ENCODE results near the gene SPNS2.

Gene SPNS2

DNA sequence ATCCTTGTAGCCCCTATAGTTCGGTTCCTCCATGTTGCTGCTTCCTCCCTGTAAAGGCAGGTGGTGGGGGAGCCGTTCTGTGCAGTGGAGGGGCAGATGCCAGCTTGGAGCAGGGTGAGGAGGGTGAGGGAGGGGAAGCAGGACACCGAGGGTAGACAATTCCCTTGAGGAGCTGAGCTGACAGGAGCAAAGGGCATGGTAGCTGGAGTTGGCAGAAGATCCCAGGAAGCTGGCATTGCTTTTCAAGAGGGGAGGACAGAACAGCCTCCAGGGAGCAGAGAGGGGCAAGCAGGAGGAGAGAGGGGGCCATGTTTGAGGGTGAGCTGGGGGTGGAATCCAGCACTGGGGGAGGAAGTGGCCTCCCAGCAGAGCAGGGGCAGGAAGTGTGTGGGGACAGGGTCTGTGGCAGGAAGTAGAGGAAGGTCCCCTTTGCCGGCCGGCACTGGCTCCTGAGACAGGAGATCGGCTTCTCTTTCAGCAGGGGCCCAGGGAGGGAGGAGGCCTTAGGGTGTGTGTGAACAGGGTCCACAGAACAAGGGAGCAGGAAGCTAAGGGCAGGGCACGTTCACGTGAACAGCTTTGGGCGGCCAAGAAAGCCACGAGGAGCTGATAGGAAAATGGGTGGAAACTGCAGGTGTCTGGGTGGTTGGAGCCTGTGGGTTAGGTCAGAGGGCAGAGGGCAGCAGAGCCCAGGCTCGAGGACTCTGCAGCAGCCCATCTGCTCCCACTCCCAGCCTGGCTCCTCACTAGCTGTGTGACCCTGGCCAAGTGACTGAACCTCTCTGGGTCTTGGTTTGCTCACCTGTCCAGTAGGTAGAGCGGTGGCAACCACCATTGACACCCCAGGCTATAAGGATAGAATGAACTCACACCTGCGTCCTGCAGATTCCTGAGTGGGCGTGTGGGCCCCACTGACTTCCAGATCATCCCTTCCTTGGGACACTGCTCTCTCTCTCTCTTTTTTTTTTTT is 17.5 kb upstream of the SPNS2 start:
- peak; percentile 34 for DNase-seq

DNA sequence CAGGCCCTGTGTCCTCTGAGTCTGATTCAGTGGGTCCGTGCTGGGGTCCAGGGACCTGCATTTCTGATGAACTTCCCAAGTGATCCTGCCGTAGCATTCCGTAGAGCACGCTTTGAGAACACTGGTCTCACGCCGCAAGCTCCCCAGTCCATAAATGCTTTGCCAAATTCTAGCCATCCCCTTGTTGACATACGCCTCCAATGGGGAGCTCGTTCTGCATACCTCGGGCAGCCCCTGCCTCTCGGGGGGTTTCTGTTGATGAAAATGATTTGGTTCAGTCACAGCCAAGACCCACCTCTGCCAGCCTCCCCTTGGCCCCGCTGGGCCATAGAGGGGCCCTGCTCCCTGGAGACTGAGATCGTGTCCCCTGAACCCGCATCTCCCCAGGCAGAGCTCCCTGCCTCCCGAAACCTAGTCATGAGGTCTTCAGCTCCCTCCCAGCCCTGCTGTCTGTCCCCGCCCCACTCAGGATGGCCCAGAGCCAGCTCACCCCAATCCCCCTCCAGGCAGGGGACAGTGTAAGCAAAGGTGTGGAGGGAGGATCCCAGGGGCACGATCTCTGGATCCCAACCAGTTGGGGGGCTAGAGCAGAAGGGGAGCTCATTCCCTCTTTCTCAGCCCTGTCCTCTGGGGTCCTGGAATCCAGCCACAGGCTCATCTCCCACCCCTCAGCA is 16.2 kb upstream of the SPNS2 start:
- DNase-seq = no peak

DNA sequence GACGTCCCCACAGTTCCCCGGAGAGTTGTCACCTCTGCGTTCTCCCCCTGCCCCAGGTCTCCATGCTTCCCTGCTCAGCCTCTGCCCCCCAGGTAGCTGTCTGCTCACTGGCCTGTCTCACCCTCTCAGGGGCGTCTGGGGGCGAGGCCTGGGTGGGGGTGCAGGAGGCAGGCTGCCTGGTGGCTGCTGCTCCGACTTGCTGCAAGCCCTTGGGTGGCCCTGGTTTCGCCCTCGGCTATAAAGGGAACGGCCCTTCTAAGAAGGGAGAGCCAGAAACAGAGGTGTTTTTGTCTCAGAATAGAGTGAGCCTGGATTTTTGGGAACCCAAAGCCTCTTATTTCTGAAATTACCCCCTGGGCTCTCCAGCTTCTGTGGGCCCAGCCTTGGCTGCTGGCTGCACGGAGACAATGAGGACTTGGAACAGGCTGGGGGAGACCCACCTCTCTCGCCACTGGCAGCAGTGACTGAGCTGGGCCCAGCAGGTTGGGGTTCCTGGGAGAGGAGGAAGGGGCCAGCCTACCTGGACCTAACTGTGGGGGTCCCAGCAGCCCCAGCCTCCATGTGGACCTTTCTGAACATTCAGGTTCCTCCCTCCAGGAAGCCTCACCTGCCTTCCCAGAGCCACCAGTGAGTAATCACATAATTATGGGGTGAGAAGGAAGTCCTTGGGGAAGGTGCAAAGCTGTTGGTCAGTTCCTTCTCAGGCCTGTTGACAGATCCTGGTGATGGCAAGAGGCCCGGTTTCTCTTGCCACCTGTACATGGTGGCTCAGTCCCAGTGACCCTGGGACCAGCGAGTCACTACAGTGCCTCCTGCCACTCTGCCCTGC is 15.5 kb upstream of the SPNS2 start:
- DNase-seq = no peak

DNA sequence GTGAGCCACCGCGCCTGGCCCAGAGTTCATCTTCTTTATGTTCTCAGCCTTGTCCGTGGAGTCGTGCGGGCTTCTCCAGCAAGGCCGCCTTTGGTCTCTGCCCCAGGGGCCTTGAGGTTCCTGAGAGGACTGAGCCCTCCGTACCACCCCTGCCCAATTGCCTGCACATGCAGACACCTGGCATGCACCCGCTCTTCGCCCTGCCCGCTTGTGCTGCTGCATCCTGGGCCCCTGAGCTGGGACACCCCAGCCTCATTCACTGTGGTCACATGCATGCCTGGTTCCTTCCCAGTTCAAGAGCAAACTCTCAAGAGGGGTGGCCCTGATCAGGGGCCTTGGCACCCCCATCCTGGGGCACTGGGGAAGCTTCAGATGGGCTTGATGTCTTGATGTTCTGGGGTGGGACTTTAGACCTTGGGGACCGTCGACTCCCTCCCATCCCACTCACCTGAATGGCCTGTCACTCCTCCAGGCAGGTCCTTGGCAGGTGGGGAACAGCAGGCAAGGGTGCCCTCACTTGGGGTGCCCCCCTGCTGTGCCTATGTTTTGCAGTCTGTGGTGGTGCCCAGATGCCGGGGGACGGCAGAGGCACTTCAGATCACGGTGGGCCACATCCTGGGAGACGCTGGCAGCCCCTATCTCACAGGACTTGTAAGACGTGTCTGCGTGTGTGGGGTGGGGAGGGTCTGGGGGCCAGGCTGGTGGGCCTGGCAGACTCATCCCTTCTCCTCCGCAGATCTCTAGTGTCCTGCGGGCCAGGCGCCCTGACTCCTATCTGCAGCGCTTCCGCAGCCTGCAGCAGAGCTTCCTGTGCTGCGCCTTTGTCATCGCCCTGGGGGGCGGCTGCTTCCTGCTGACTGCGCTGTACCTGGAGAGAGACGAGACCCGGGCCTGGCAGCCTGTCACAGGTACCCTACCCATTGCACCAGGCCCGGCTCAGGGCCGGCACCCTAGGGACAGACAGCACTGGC is 12.7 kb upstream of the SPNS2 start:
- DNase-seq = peak; percentile 59

DNA sequence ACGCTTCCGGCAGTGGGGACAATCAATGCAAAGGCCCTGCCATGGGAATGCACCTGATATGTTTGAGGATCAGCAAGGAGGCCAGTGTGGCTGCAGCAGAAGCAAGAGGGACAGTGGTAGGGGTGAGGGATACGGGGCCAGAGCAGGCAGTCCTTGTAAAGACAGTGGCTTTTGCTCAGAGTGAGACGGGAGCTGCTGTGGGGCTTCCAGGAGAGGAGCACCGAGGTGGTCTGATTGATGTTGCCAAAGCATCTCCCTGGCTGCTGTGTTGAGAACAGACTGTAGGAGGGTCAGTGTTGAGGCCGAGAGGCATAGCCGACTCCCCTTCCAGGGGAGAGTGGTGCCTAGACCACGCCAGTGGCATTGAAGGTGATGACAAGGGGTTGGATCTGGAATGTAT is 11.4 kb upstream of the SPNS2 start:
- DNase-seq = no peak

DNA sequence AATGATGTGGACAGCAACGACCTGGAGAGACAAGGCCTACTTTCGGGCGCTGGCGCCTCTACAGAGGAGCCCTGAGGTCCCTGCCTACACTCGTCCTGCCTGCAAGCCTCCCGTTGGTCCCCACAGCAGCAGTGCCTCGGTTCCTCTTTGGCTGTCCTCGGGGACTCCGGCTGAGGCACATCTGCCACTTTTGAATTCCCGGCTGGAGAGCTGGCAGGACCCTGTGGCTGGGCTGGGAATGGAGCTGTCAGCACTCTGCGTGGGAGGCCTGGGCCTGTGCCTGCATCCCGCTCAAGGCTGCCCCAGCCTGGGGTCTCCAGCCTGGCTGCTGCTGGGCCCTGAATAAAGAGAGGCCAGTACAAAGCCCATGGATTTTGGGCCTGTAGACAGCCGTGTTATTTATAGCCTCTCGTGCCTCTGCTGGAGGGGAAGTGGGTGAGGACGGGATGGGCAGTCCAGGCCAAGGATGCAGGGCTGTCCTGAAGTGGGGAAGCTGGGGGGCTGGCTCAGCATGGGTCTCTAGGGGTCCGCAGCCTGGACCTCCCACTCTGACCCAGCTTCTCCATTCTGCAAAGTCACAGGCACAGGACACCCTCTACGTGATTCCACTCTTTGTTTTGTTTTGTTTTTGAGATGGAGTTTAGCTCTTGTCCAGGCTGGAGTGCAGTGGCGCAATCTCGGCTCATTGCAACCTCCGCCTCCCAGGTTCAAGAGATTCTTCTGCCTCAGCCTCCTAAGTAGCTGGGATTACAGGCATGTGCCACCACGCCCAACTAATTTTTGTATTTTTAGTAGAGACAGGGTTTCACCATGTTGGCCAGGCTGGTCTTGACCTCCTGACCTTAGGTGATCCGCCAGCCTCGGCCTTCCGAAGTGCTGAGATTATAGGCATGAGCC is 10.6 kb upstream of the SPNS2 start:
- no peak for DNase-seq

DNA sequence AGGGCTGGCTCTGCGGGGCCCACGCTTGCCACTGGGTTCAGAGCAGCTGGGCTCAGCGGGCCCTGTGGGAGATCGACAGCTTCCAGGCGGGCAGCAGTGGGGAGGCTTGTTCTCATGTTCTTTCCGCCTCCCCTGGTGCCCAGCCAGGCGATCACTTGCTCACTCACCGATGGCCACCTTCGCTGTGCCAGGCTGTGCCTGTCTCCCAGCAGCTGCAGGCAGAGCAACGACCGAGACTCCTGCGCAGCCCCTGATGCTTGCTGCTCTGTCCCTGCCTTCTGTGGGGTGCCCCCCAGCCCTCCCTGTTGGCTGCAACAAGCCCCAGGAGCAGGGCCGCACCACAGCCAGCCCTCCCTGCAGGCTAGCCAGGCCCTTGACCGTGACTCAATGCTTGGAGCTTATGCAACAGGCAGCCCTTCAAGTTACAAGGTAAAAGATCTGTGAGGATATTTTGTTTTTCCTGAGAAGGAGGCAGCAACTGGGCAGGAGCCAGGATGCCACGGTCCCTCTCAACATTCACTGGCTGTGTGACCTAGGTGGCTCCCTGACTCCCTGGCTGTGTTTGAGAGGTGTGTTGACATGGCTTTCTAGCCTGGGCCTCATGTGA is 9.6 kb upstream of the SPNS2 start:
- no peak for DNase-seq

DNA sequence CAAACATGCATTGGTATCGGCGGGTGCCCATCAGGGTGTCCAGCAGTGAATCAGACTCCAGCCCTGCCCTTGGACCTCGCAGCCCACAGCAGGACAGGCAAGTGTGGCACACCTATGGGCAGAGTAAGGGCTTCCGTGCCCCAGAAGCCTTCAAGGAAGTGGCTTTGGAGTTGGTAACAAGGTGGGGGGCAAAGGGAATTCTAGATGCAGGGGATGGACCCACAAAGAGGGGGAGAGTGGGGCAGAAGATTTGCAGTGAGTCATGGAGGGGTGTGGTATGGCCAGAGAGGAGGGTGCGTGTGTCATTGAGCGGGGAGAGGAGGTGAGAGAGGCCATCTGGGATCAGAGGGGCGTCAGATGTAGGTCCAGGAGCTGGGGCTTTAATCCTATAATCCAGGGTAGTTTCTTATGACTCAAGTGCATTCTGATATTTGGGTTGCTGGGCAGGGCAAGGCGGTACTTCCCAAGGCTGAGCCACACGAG is 8.5 kb upstream of the SPNS2 start:
- DNase-seq = no peak

DNA sequence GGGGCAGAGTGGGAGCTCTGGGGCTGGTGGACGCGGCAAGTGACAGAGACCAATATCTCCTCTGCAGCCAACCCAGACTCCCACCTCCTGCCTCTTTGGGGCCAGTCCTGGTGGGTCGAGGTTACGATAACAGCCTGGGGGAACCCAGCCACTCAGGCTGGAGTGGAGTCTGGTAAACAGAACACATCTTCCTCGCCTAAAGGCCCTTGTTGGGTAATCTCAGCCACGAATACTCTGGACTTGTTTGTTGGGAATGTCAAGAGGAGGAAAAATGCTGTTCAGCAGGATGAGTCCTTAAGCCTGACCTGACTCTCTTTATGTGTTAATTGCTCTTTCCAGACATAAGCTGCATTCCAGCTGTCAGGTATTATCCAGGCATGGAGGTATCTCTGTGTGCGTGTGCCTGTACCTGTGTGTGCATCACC is 8.0 kb upstream of the SPNS2 start:
- no peak for DNase-seq

DNA sequence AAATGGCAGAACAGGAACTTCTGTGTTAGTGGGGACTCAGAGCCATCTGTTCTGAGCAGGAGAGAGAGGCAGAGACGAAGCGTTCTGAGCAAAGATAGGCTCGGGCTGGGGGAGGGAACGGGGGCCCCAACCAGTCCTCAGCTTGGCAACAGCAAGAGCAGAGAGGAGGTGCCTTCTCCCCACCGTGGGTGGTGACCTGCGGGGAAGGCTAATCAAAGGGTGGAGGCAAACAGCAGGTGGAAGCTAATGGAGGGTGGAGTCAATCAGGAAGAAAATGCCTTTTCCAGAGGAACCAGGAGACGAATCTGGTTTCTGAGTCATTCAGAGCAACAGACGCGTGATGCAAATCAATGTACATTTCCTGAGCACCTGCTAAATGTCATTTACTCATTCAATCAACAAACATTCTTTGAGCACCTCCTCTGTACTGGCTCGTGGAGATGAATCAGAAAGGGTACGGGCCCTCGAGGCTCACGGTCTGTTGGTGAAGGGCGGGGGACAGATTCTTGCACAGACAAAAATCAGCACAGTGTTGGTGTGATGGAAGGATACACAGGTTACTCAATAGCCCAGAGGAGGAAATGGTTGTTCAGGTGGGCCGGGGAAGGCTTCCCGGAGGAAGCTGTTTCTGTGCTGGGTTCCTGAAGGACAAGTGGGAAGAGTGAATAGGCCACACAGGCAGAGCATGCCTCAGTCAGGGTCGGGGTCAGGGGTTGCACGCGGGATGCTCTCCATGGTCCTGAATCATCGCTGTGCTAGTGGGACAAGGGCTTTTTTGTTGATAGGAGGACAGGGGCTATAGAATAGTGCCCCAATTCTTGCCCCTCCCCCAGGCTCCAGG is 5.7 kb upstream of the SPNS2 start:
- DNase-seq = no peak

DNA sequence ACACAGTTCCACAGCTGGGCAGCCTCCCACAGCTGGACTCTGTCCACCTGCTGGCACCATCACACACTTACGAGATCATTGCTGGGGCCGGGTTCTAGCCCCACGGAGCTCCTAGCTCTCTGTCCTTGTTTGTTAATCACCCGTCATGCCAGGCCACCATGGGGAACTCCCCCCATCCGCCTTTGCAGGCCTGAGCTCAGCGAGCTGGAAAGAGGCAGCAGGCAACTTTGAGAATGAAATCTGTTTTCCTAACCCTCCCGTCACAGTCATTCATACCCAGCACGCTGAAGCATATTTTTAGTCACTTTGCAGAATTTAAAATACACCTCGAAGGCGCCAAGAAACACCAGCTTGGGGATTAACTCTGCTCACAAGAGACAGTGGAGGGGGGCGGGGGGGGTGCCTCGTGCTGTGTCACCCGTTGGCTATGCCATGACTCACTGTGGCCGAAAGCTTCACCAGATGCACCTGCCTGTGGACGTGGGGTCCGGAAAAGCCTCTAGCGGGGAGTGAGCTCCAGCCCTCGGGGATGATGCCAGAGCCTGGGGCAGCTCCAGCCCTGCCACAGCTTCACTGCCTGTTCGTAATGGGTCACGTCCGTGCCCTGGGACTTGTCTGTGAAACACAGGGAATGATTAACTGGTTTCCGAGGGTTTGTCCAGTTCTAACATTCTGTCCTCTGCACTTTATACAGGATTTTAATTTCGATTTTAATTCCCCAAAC is 1.4 kb upstream of the SPNS2 start:
- DNase-seq = no peak

DNA sequence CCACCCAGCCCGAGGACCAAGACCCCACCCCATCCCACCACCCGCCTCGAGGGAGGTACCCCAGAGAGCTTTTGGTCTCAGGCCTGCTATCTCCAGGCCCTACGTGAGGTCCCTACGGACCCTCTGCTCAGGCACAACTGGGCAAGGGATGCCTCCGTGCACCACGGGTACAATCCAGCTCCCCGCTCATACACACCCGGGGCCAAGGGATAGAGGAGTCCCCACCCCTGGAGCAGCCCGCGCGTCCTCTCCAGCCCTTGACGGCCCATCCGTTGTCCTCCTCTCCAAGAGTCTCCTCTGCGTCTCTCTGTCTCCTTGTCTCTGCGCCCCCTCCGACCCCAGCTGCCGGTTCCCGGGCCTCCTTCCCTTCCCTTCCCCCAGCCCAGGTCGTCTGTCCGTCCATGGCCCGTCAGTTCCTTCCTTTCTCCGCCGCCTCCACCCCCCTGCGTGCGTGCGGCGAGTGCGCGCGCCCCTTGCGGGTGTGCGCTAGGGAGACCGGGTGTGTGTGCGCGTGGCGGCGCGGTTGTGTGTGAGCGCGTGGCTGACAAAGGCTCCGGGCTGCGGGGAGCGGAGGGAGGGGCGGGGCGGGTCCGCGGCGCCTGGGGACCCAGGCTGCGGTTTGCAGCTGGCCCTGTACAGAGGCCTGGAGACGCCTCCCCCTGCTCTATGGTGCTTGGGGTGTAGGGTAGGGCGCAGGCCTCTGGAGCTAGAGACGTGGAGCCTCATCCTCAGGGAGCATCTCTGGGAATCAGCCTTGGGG is 930 bp downstream of the SPNS2 start:
- no peak for DNase-seq

DNA sequence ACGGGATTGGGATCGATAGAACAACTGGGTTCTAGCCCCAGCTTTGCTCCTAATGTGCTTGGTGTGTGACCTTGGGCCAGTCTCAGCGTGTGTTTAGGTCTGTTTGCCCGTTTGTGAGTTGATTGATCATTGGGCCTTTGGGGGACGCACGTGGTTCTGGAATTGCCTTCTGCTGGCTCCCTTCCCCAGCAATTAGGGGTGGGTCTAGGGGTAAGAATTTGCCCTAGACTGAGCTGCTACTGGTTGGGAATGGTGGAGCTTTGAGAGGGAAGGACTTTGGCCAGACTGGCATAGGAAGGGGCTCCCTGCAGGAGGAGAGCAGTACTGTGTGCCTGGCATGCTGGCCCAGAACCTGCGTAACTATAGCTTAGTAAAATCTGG is 1.5 kb downstream of the SPNS2 start:
- DNase-seq = no peak

DNA sequence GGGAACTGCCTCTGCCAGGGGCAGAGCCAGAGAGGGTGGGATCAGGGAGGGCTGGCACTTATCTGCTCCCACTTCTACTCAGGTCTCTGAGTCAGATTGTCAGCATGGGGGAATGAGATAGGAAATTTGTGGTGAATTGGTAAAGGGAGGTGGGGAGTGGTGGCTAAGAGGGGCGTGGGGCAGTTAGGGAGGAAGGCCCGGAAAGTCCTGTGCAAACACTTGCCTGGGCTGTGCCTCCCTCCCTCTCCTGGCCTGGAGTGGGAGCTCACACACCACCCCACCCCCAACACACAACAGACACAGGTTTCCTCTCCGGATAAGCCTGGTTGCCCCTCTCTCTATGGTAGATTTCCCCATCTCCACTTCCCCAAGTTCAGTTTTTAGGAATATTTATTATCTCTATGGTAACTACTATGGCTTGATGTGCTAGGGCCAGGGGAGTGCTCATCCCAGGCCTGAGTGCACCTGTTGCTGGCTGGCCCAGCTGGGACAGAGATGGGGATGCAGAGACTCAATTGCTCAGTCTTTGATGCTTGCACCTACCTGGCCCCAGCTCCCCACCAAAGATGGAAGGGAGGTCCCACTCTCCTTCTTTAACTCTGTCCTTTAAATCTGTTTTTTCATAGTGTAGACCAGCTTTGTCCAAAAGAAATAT is 2.7 kb downstream of the SPNS2 start:
- DNase-seq = no peak

DNA sequence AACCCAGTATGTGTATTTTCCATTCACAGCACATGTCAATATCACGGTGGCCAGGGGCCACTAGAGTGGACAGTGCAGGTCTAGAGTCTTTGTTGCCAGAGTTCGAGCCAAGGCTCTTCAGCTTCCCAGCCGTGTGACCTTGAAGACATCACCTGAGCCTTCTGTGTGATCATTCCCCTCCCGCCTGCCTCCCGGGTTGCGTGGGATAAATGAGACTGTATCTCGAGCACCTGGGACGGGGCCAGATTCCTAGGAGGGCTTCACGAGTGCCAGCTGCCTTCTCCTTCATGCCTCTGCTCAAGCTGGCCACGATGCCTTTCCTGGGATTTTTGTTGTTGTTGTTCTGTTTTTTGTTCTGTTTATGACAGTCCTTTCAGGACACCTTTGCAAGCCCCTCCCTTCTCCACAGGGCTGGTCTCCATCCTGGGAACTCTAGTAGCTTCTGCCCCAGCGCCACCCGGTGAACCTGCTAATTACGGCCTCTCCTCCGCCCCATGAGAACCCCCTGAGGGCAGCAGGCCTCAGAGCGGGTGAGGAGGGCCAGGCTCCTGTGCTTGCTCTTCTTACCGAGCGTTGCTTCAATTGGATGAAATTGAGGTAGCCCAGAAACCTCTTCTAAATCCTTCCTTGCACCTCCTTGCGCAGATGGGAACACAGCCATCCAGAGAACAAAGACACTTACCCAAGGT is 3.9 kb downstream of the SPNS2 start:
- no peak for DNase-seq

DNA sequence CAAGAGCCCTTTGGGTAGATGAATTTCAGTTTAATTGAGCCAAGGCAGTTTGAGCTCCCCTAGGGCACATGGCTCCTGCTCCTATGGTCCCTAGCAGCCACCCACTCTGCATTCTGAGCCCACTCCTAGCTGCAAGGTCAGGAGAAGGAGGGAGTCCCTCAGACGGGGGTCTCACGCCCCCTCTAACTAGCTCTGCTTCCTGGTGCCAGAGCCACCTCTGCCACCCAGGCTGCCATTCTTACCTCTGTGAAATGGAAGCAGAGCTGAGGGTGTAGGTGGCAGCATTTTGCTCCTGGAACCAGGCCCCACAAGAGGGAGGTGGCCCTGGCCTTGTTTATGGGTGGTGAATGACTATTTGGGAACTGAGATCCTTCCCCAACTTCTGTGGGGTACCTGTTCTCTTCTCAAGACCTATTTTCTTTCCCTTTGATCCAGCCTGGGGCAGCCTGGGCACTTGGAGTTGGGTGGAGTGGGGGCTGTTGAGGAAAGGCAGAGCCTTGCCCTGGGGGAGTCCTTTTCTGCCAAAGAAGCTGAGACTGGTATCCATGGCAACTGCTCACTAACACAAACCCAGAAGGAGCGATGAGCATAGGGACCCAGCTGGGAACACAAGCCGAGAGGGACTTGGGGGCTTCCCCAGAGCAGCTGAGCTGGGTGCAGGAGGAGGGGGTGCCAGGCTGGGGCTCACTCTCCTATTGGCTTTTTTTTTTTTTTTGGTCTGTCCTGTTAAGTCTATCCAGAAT is 4.8 kb downstream of the SPNS2 start:
- no peak for DNase-seq

Measured in stimulated activated CD4-positive, alpha-beta T cell treated with anti-CD3 and anti-CD28 coated beads, Interleukin-1b, Interleukin-23, amount 100 ng/mL, for 48 hours (primary cell).